AG04450 (cell line): Measurements from ENCODE around the gene SLC43A3. TPM values are rescaled to one million over a fixed set of nuclear protein-coding genes. Genes with fewer than 3 reads are reported as not detected.

ENCODE experiments used
- CTCF ChIA-PET: fragments of 300-600, 350-600 bp; formaldehyde crosslinking; extraction: SDS; loops from one replicate; lab custom pipeline; 2022; ENCODE audit warnings: antibody characterized with exemption, inconsistent platforms; lab: Charles Lee
- POLR2A ChIA-PET: fragments of 350-600 bp; formaldehyde crosslinking; extraction: SDS; loops from one replicate; lab custom pipeline; 2021; ENCODE audit warnings: antibody characterized with exemption, inconsistent platforms; lab: Yijun Ruan, JAX
- DNase-seq: peaks from one replicate; pipeline ENCODE4 v3.0.0-alpha.2; 2011; ENCODE audit warnings: low read depth, low spot score
- H3K27ac ChIP-seq: one replicate; pipeline ENCODE4 v1.5.1; 2012; ENCODE audit warnings: low read depth, low read length, control low read depth
- H3K27me3 ChIP-seq: one replicate; pipeline ENCODE4 v1.6.0; 2012; ENCODE audit warnings: low read length; ENCODE audit not compliant: control insufficient read depth, insufficient read depth
- H3K4me3 ChIP-seq: 2 replicates; pipeline ENCODE4 v1.5.1; 2011; ENCODE audit warnings: mild to moderate bottlenecking, low read depth, low read length, control low read depth
- H3K9me3 ChIP-seq: 2 replicates; pipeline ENCODE4 v1.5.1; 2012; ENCODE audit warnings: low read length; ENCODE audit not compliant: control insufficient read depth, insufficient read depth
- polyA plus RNA-seq: library from polyadenylated mRNA; depleted of rRNA; stranded (reverse); fragments of >200 nt; gene quantifications from 2 replicates; pipeline ENCODE4 v1.2.3, GENCODE V29; 2011
- TF ChIP-seq, protein P1 (sequence below): IDR thresholded peaks from 2 replicates; pipeline ENCODE4 v1.5.1; 2011; ENCODE audit warnings: low read depth, low read length, control low read depth, inconsistent platforms

The SLC43A3 gene
- polyA plus RNA-seq, 1 experiment = 24.4 TPM

DNA sequence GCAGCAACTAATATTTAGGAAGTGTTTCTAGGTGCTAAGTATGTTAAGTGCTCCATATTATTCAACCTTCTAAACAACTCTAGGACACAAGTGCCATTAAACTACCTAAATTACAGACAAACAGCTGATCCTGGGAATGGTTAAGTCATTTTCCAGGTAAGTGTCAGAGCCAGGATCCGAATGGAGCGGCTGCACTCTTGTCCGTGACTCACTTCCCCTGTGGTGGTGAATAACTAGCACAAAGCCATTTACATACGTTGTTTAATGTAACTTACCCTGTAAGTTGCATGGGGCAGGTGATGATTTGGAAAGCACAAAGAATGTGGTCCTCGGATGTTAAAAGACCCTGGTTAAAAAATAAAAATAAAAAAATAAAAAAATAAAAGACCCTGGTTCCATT, 27.7 kb downstream of the SLC43A3 start:
- no peak overlapping the region for H3K4me3 ChIP-seq
- no peak overlapping the region for H3K27ac ChIP-seq
- no peaks in the 10 kb centered on the region for H3K9me3 ChIP-seq
- peaks cover 14% of the 10 kb centered on the region for H3K27me3 ChIP-seq
- ChIA-PET POLR2A (no interaction called here), CTCF (no interaction called here)
- TF ChIP-seq, protein P1, sequence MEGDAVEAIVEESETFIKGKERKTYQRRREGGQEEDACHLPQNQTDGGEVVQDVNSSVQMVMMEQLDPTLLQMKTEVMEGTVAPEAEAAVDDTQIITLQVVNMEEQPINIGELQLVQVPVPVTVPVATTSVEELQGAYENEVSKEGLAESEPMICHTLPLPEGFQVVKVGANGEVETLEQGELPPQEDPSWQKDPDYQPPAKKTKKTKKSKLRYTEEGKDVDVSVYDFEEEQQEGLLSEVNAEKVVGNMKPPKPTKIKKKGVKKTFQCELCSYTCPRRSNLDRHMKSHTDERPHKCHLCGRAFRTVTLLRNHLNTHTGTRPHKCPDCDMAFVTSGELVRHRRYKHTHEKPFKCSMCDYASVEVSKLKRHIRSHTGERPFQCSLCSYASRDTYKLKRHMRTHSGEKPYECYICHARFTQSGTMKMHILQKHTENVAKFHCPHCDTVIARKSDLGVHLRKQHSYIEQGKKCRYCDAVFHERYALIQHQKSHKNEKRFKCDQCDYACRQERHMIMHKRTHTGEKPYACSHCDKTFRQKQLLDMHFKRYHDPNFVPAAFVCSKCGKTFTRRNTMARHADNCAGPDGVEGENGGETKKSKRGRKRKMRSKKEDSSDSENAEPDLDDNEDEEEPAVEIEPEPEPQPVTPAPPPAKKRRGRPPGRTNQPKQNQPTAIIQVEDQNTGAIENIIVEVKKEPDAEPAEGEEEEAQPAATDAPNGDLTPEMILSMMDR = no peak
- DNase-seq = no peak

DNA sequence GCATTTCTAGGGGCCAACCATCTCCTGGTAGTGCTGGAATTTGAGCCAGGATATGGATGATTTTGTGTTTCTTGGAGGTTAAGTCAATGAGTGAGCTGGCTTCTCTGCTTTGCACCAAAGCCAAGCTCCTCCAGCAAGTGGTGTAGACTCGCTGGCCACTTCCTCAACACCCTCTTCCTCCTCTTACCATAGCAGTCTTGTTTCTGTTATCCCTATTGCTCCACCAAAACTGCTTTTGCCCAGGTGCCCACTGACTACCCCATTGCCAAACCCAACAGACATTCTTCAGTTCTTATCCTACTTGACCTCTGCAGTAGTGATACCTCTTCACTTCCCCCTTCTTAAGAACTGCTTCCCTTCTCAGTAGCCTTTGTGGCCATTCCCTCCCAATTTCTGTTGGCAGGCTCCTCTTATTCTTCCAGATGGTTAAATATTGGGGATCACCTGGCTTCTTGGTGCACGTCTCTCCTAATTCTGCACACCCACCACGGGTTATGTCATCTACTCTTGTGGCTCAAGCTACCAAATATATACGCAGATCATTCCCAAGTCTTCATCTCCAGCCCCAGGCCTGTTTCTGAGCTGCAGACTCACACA, 29.4 kb downstream of the SLC43A3 start:
- POLR2A ChIA-PET = no interaction called here
- CTCF ChIA-PET = interaction anchor here (0.5 kb wide), 1 partner anchor 14 kb away, joined by 4 read pairs; no protein-coding TSS in a partner anchor
- H3K27me3 ChIP-seq = peaks cover 22% of the 10 kb centered on the region

DNA sequence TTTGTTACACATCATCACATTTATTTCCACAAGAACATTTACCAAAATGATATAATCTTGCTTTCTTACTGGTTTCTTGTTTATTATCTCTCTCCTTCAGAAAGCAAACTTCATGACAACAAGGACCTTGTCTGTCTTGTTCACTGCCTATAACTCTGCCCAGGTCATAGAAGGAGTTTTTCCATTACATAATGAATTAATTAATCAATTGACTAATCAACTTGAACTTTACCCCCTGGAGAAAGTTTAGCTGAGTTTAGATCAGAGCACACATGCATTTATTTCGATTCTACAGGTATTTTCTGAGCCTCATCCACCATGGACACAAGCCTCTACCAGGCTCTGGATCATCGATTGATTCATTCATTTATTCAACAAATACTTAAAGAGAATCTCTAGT, 30.2 kb downstream of the SLC43A3 start:
- Histone ChIP-seq H3K4me3 (no peak overlapping the region), H3K27me3 (peaks cover 21% of the 10 kb centered on the region), H3K27ac (no peak overlapping the region), H3K9me3 (no peaks in the 10 kb centered on the region)
- TF ChIP-seq, protein P1 = no peak
- CTCF ChIA-PET = no interaction called here
- POLR2A ChIA-PET = no interaction called here
- DNase-seq = no peak

More for the DNA sequence above, 29.4 kb downstream of the SLC43A3 start:
- Histone ChIP-seq H3K9me3 (no peaks in the 10 kb centered on the region), H3K27ac (no peak overlapping the region), H3K4me3 (no peak overlapping the region)
- DNase-seq = no peak
- TF ChIP-seq, protein P1 = no peak

DNA sequence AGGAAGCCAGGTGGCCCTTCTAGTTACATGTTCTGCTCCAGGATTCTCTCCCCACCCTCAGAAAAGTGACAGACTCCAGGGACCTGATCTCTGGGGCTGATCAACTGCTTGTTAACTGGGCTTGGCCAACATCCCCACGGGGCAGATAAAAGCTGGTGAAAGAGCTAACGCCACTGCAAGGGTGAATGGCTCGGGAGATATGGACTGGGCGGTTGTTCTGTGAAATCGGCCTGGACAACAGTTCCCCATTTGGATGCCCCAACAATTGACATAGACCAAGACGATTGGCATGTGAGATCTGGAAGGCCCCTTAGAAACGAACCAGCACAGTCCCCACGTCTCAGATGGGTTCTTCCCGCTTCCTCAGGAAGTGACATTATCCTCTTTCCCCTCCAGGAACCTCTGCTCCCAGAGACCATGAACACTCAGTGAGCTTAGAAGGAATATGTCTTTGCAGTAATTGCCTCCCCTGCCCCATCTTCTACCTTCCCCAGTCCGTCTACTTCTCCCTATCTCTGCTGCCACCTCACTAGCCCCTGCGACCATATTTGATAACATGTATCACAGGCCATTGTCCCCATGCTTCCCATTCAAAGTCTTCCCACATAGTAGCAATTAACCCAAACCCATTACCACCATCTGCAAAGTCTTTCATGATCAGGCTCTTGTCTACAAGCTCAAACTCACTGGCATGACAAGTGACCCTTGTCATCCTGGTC, 30.9 kb downstream of the SLC43A3 start:
- no peak overlapping the region for H3K4me3 ChIP-seq
- TF ChIP-seq, protein P1 = no peak
- H3K27ac ChIP-seq = no peak overlapping the region
- ChIA-PET CTCF (no interaction called here), POLR2A (no interaction called here)
- H3K27me3 ChIP-seq = peaks cover 21% of the 10 kb centered on the region
- no peak for DNase-seq
- H3K9me3 ChIP-seq = no peaks in the 10 kb centered on the region

DNA sequence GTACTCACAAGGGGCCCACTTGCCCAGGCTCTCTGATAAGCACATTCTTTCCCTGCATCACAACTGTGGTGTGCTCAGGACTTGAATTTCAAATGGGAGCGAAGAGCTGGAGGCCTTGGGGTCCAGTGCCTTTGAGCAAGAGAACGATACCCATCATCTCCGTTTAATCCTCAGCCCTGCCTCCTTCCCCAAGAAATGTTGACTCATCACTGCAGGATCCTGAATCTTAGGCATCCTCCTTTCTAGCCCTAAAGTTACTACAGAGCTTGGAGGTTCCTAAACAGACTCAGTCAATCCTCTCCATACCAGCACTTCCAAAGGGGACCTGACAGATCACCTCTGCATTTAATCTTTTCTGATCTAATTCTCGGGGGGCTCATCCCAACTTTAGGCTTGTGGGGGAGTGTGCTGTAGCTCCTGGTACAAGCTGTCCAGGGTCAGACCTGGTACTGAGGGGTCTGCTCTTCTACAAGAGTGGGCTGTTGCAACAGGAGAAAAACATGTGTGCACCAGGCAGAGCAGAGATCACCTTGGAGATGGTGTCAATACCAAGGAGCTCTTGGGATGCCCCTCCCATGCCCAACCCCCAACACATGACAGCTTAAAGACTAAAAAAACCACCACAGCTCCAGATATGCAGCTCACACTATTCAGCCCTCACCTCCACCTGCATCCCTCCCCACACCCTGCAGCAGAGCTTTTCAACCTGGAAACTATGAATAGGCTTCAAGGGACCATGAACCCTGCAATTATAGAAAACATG, 32.5 kb downstream of the SLC43A3 start:
- no peaks in the 10 kb centered on the region for H3K9me3 ChIP-seq
- no peak overlapping the region for H3K4me3 ChIP-seq
- TF ChIP-seq, protein P1 = no peak
- DNase-seq = no peak
- no peak overlapping the region for H3K27ac ChIP-seq
- ChIA-PET POLR2A (no interaction called here), CTCF (no interaction called here)
- H3K27me3 ChIP-seq = peaks cover 33% of the 10 kb centered on the region
